ENCODE data around the gene ARL16. TPM values are rescaled to one million over a fixed set of nuclear protein-coding genes. Genes with fewer than 3 reads are reported as not detected.

The ARL16 gene
- polyA plus RNA-seq, 1 donor (not counting 4 experiments of a cell fraction or from before 2014, with no cell fraction given): 48.7 TPM

DNA sequence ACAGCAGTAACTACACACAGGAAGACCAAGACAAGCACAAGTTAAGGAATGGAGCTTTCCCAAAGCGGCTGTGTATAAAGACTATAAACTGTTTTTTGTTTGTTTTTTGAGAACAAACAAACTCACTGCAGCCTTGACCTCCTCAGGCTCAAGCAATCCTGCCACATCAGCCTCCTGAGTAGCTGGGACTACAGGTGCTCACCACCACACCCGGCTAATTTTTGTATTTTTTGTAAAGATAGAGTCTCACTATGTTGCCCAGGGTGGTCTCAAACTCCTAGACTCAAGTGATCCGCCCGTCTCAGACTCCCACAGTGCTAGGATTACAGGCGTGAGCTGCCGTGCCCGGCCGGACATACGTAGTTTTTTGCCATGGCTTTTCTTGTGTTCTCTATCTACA, 23.2 kb downstream of the ARL16 start:
- Histone ChIP-seq H3K9me1 (ENCODE audit: control insufficient read depth, extremely low read depth, insufficient read depth, low read length) (no peaks in the 10 kb centered on the region), H3K79me2 (ENCODE audit: control insufficient read depth, insufficient read depth, low read length) (peaks cover 8% of the 10 kb centered on the region), H2AFZ (ENCODE audit: control insufficient read depth, low read length) (no peak overlapping the region), H3K36me3 (ENCODE audit: control insufficient read depth in 2 of 2, extremely low read depth in 1 of 2, insufficient read depth in 2 of 2, low read length in 2 of 2) (peaks cover 8 to 12% of the 10 kb centered on the region in 2 experiments), H3K4me3 (ENCODE audit: control insufficient read depth in 2 of 3, extremely low read depth in 1 of 3, insufficient read depth in 2 of 3, low read depth in 1 of 3, low read length in 3 of 3) (no peak overlapping the region), H3K4me2 (ENCODE audit: control insufficient read depth, extremely low read depth, insufficient read depth, low read depth, low read length) (no peak overlapping the region), H4K20me1 (ENCODE audit: control insufficient read depth, extremely low read depth, insufficient read depth, low read length) (no peaks in the 10 kb centered on the region), H3K27ac (ENCODE audit: control insufficient read depth, insufficient read depth, low read length) (no peak overlapping the region), H3K27me3 (ENCODE audit: control insufficient read depth, extremely low read depth, insufficient read depth, low read length) (no peaks in the 10 kb centered on the region), H3K4me1 (ENCODE audit: control insufficient read depth, extremely low read depth, insufficient read depth, low read length) (peaks cover 13% of the 10 kb centered on the region), H3K9me3 (ENCODE audit: control insufficient read depth, low read depth, low read length) (no peaks in the 10 kb centered on the region), H3K9ac (ENCODE audit: control insufficient read depth, extremely low read depth, insufficient read depth, low read length) (no peak overlapping the region)
- dilution Hi-C loops (cut with MboI; ENCODE audit: extremely low pct_ligation_motif_present, low sequenced_read_pairs): no loop called here
- FAIRE-seq (no peak), DNase-seq (ENCODE audit: low read depth, low spot score) (no peak)
- TF ChIP-seq, protein P1, sequence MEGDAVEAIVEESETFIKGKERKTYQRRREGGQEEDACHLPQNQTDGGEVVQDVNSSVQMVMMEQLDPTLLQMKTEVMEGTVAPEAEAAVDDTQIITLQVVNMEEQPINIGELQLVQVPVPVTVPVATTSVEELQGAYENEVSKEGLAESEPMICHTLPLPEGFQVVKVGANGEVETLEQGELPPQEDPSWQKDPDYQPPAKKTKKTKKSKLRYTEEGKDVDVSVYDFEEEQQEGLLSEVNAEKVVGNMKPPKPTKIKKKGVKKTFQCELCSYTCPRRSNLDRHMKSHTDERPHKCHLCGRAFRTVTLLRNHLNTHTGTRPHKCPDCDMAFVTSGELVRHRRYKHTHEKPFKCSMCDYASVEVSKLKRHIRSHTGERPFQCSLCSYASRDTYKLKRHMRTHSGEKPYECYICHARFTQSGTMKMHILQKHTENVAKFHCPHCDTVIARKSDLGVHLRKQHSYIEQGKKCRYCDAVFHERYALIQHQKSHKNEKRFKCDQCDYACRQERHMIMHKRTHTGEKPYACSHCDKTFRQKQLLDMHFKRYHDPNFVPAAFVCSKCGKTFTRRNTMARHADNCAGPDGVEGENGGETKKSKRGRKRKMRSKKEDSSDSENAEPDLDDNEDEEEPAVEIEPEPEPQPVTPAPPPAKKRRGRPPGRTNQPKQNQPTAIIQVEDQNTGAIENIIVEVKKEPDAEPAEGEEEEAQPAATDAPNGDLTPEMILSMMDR (optimal IDR thresholded peaks at IDR 0.05 in 1 of 3, IDR thresholded peaks at IDR 0.05 in 1 of 3, conservative IDR thresholded peaks at IDR 0.05 in 1 of 3; ENCODE audit: extremely low read depth in 1 of 3, insufficient read depth in 2 of 3, low read length in 3 of 3): no peak
- no peak for TF ChIP-seq EZH2 (IDR thresholded peaks at IDR 0.05; ENCODE audit: low read length)

DNA sequence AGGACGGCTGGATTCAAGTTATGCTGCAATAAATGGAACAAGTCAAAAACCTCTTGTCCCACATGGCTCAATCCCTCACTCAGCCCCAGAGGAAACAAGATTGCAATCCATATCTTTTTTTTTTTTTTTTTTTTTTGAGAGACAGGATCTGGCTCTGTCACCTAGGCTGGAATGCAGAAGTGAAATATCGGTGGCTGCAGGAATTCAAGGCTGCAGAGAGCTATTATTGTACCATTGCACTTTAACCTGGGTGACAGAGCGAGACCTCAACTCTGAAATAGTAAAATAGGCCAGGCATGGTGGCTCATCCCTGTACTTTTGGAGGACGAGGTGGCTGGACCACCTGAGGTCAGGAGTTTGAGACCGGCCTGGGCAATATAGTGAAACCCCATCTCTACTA, 24.6 kb downstream of the ARL16 start:
- Histone ChIP-seq H2AFZ (ENCODE audit: control insufficient read depth, low read length) (no peak overlapping the region), H3K9me1 (ENCODE audit: control insufficient read depth, extremely low read depth, insufficient read depth, low read length) (no peaks in the 10 kb centered on the region), H3K27me3 (ENCODE audit: control insufficient read depth, extremely low read depth, insufficient read depth, low read length) (no peaks in the 10 kb centered on the region), H3K27ac (ENCODE audit: control insufficient read depth, insufficient read depth, low read length) (no peak overlapping the region), H3K4me1 (ENCODE audit: control insufficient read depth, extremely low read depth, insufficient read depth, low read length) (peaks cover 9% of the 10 kb centered on the region), H4K20me1 (ENCODE audit: control insufficient read depth, extremely low read depth, insufficient read depth, low read length) (no peaks in the 10 kb centered on the region), H3K9me3 (ENCODE audit: control insufficient read depth, low read depth, low read length) (no peaks in the 10 kb centered on the region), H3K4me3 (ENCODE audit: control insufficient read depth in 2 of 3, extremely low read depth in 1 of 3, insufficient read depth in 2 of 3, low read depth in 1 of 3, low read length in 3 of 3) (no peak overlapping the region), H3K79me2 (ENCODE audit: control insufficient read depth, insufficient read depth, low read length) (no peaks in the 10 kb centered on the region), H3K36me3 (ENCODE audit: control insufficient read depth in 2 of 2, extremely low read depth in 1 of 2, insufficient read depth in 2 of 2, low read length in 2 of 2) (no peaks in the 10 kb centered on the region), H3K9ac (ENCODE audit: control insufficient read depth, extremely low read depth, insufficient read depth, low read length) (no peak overlapping the region), H3K4me2 (ENCODE audit: control insufficient read depth, extremely low read depth, insufficient read depth, low read depth, low read length) (peak overlapping the region; percentile 74)
- DNase-seq (ENCODE audit: low read depth, low spot score): no peak
- dilution Hi-C loops (cut with MboI; ENCODE audit: extremely low pct_ligation_motif_present, low sequenced_read_pairs): no loop called here
- TF ChIP-seq, protein P1 (optimal IDR thresholded peaks at IDR 0.05 in 1 of 3, IDR thresholded peaks at IDR 0.05 in 1 of 3, conservative IDR thresholded peaks at IDR 0.05 in 1 of 3; ENCODE audit: extremely low read depth in 1 of 3, insufficient read depth in 2 of 3, low read length in 3 of 3): no peak
- no peak for TF ChIP-seq EZH2 (IDR thresholded peaks at IDR 0.05; ENCODE audit: low read length)
- no peak for FAIRE-seq

Data from keratinocyte (primary cell).